Stimulated activated CD4-positive, alpha-beta T cell treated with anti-CD3 and anti-CD28 coated beads, Interleukin-4, amount 100 ng/mL, for 4 hours (primary cell): ENCODE data around the gene LRRC4B.
"Not testable (repeated sequence)": the region's sequence is repeated elsewhere in the genome, so short reads cannot be mapped to it uniquely, and the experiment has no call there.

Experiments used
- DNase-seq, 2 experiments: peaks; one replicate each; pipeline ENCODE4 v3.0.0-alpha.2; 2020

The LRRC4B gene

GRCh38 chr19:50551034-50551714, 17.1 kb downstream of the LRRC4B start:
- no peak for DNase-seq

DNA sequence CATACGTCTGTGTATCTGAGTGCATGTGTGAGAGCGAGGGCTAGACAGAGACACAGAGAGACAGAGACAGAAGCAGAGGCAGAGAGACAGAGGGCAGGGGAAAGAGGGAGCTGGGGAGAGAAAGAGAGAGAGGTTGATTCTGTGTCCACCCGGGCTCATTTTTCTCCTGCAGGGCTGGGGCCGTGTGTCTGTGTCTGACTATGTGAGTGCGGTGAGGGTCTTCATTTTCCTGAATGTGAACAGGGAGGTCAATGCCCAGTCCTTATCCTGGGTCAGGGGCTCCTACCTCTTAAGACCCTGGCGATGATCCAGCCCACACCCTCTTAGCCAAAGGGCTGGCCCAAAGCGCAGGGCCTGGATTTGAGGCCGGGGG, 17.7 kb downstream of the LRRC4B start:
- no peak for DNase-seq

DNA sequence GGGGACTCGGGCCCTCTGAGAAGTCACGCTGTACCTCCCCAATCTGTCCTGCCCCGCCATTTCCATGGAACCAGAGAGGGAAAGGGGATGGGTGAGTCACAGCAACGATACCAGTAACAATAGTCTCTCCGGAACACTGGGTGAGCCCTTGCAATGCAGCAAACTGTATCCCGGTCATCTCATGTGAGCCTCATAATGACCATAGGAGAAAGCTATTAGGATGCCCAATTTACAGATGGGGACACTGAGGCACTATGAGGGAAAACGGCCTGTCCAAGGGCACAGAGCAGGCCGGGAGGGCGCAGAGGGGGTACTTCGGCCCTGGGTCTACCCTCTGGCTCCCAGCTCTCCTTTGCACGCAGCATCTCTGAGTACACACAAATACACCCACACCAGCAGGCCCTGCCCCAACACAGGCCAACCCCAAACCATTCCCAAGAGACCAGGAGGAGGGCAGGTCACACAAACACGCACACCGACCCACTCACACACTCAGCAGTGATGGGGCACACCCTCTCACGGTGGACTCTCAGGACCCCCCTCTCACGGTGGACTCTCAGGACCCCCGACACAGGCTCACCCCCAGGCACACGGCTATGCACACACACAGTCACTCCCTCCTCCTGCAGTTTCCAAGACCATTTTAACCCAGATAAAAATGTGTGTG, 18.2 kb downstream of the LRRC4B start:
- DNase-seq: no peak

DNA sequence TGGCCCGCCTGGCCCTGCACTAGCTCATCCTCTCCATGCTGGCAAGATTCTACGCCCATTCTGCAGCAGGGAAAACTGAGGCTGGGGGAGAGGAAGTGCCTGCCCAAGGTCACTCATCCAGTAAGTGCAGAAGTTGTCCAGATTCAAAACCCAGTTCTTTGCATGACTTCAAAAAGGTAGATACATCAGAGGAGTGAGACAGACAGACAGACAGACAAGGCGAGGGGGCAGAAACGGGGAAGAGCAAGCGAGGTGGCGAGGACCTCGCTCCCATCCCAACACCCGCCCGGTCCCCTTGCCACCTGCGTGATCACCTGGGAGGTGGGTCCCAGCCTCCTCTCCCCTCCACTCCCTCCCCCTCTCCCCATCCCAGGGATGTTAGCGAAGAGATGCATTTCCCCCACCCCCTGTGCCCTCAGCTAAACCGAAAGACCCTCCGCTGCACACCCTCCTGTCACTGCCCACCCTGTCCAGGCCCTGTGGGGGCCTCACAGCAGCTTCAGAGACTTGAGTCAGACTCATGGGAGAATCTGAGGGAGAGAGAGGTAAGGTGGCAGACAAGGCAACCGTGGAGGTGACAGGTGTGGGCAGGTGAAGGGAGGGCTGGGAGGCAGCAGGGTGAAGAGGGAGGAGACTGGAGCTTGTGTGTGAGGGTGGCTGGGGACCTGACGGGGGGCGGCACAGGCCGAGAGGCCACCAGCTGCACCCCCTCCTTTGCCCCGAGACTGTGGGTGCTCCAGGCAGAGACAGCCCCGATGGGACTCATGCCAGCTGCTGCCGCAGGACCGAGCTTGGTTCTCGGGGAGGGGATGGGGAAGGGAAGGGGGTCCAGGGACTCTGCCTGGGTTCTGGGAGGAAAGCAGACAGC, 18.9 kb downstream of the LRRC4B start:
- no peak for DNase-seq

DNA sequence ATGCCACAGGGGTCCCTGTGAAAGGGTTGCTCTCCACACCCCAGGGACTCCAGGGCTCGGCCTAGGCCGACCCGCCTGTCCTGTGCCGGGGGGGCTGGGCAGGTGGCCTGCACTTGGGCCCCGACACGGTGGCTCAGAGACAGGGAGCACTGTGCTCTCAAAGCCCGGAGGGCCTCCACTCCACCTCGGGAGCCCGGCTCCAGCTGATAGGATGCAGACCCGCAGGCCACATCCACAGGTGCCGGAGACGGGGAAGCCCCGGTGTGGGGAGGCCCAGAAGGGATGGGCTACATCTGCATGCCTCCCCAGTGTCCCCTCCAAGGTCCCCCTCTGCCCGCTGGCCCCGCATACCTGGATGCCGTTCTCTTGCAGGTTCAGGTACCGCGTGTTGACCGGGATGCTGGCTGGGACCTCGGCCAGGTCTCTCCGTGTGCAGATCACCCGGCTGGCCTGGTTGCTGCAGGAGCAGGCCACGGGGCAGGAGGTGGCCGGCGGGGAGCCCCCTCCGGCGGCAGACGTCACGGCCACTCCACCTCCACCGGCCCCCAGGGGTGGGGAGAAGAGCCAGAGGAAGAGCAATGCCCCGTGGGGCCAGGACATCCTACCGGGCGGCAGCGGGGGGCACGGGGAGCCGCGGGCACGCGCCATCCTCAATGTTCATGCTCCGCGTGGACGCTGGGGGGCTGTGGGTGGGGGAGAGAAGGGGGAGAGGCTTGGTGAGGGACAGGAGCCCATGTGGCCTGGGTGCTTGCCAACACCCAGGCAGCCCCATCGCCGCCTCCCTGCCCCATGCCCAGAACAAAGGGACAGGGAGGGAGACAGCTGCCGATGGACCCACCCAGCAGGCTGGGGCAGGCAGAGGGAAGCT, 19.8 kb downstream of the LRRC4B start:
- DNase-seq: no peak

- no peak for DNase-seq
Measured at GRCh38 chr19:50547385-50548190, 20.6 kb downstream of the LRRC4B start.

DNA sequence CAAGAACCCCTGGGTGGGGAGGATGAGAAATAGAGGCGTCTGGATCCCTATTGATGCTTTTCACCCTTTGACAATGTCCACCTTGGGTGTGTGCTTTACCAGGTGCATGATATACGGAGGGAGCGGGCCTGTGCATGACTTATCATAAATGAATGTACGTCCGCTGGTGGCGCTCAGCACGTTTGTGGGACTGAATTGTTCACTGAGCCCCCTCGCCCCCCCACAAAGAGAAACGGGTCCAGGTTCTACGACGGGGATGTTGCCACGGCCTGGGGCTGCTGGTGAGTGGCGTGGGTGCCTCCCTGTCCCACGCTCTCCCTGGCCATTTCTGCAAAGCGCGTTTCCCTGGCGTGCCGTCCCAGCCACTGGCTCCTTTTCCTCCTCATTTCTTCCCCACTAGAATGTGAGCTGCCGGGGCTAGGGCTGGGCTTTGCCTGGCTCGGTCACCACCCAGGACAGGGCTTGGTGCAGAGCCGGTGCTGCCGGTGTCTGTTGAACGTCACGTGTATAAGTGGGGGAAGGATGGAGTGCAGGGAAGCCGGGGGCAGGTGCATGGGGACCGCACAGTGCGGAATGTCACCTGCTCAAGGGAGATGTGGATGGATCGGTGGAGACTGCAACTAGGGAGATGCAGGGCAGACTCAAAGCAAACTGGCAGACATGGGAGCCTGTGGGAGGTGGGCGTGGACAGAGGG, 21.6 kb downstream of the LRRC4B start:
- DNase-seq: no peak

- DNase-seq: no peak
Measured at GRCh38 chr19:50542943-50543342, 25.3 kb downstream of the LRRC4B start.

DNA sequence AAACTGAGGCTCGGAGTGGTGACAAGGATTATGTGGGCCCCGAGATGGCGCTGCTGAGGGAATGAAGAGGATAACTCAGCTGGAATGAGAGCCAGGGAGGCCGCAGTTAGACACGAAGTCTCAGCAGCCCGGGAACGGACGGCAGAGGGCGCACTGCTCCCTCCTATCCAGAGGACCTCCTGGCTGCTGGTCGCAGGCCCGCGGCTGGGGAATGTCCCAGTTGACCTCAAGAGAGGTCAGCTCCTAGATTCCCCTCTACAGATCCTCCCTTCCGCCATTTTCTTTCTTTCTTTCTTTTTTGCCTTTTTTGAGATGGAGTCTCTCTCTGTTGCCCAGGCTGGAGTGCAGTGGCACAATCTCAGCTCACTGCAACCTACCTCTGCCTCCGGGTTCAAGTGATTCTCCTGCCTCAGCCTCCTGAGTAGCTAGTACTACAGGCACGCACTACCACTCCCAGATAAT, 30.4 kb downstream of the LRRC4B start:
- DNase-seq: peak; percentile 41 to 65

DNA sequence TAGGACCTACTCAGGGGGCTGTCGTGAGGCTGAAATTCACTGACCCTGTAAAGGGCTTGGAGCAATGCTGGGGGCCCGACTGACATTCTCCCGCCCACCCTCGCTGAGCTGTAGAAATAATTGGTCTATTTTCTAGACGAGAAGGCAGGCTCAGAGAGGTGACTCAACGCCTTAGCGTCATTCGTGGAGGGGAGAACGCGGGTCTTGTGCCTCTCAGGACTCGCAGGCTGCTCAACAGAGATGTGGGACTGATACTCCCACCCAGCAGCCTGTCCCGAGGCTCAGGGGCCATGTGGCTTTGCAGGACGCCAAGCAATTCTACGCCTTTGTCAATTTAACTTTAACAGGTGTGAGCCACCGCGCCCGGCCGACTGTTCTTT, 30.9 kb downstream of the LRRC4B start:
- no peak for DNase-seq

GRCh38 chr19:50536662-50537305, 31.5 kb downstream of the LRRC4B start:
- no peak for DNase-seq

GRCh38 chr19:50535672-50536187, 32.5 kb downstream of the LRRC4B start:
- no peak for DNase-seq

DNA sequence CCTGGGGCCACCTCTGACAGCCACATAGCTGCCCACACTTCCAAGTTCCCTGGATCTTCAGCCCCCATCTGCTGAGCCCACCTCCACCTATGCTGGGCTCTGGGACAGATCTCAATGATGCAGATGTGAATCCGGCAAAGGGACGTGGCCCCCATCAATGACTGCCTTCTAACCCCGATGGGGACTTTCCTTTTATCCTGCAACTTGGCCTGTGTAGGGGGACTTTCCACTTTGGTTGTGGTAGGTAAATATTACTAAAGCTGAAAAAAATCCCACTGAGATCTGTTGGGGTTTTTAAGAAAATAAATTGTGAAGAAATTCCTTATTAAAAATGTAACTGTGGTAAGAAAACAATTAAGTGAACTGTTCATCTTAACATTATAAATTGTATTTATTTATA, 33.8 kb downstream of the LRRC4B start:
- no peak for DNase-seq

GRCh38 chr19:50532952-50533351, 35.3 kb downstream of the LRRC4B start:
- DNase-seq: no peak

DNA sequence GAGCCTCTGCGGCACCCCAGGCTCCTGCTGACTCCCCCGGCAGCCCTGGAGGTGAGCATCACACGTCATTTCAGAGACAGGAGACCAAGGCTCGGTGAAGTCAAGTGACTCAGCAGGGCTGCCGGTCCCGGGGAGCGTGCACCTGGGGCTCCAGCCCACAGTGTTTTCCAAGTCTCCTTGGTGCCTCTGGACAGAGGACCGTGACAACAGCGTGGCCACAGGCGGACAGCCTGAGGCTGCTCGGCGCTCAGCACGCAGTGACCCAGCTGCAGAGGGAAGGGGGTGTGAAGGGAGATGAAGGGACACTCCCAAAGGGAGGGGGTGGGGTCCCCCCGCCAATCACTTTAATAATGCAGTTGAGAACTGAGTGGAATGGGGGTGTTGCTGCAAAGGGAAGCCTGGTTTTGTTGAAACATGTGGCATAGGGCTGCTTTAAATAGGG, 37.0 kb downstream of the LRRC4B start:
- DNase-seq: no peak

- not testable (repeated sequence) for DNase-seq
Measured at GRCh38 chr19:50528052-50528451, 40.2 kb downstream of the LRRC4B start.

GRCh38 chr19:50522881-50523280, 45.4 kb downstream of the LRRC4B start:
- DNase-seq: no peak

DNA sequence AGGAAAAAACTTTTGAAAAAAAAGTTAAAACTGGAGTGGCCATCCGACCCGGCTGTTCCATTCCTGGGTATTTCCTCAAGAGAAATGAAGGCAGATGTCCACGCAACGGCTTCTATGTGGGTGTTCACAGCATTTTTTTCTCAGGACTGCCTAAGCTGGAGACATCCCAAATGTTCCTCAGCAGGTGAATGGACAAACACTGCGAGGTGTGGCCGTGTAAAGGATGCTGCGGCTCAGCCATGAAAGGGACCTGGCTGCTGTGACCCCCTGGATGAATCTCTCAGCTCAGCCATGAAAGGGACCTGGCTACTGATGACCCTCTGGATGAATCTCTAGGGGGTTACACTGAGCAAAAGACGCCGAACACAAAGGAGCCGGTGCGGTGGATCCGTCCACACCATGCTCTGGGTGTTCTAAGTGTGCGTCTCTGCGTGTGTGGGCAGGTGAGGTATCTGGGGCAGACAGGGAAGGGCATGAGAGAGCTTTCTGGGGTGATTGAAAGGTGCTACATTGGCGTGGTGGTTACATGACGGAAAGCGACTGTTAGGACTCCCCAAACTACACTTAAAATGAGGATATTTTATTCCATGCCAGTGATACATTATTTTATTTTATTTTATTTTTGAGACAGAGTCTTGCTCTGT, 47.3 kb downstream of the LRRC4B start:
- DNase-seq: no peak

GRCh38 chr19:50519006-50519575, 49.1 kb downstream of the LRRC4B start:
- DNase-seq: no peak
